Measurements from ENCODE around the gene ZNF385A. TPM values are rescaled to one million over a fixed set of nuclear protein-coding genes. Genes with fewer than 3 reads are reported as not detected.

Gene ZNF385A
- total and polyA plus RNA-seq, 2 of the 8 experiments (the other 6 are each of a cell fraction or from before 2014, with no cell fraction given) = 5.2 to 14.3 TPM

GRCh38 chr12:54363047-54363446, 21.5 kb downstream of the ZNF385A start (continued):
- TF ChIP-seq RBBP5 (IDR thresholded peaks at IDR 0.05; ENCODE audit: borderline replicate concordance, low read depth, low read length) = no peak
- no peak for TF ChIP-seq BRCA1 (IDR thresholded peaks at IDR 0.05; ENCODE audit: low read depth, low read length)
- TF ChIP-seq GABPA (IDR thresholded peaks at IDR 0.05; ENCODE audit: borderline replicate concordance, insufficient read depth, low read length) = no peak
- no peak for TF ChIP-seq SIX5 (IDR thresholded peaks at IDR 0.05; ENCODE audit: low read depth, low read length)
